ENCODE measurements around the gene CASP8.

CASP8 gene

GRCh38 chr2:201223089-201224073, 37.0 kb upstream of the CASP8 start:
- no peak overlapping the region for H3K4me3 ChIP-seq (ENCODE audit: low read depth, low read length)

GRCh38 chr2:201228271-201228911, 31.9 kb upstream of the CASP8 start:
- no peak for TF ChIP-seq CTCF (IDR thresholded peaks at IDR 0.05; ENCODE audit: control insufficient read depth, extremely low read depth, insufficient read depth)
- no peak for DNase-seq (ENCODE audit: low read depth)
- H3K4me3 ChIP-seq (ENCODE audit: low read depth, low read length), result no peak overlapping the region

More at GRCh38 chr2:201223089-201224073, 37.0 kb upstream of the CASP8 start:
- no peak for TF ChIP-seq CTCF (IDR thresholded peaks at IDR 0.05; ENCODE audit: control insufficient read depth, extremely low read depth, insufficient read depth)
- no peak for DNase-seq (ENCODE audit: low read depth)

GRCh38 chr2:201228912-201229290, 31.4 kb upstream of the CASP8 start:
- TF ChIP-seq CTCF (IDR thresholded peaks at IDR 0.05; ENCODE audit: control insufficient read depth, extremely low read depth, insufficient read depth), result no peak
- no peak for DNase-seq (ENCODE audit: low read depth)
- H3K4me3 ChIP-seq (ENCODE audit: low read depth, low read length), result no peak overlapping the region

- TF ChIP-seq CTCF (IDR thresholded peaks at IDR 0.05; ENCODE audit: control insufficient read depth, extremely low read depth, insufficient read depth), result peak; percentile 83
- peak overlapping the region; percentile 19 for H3K4me3 ChIP-seq (ENCODE audit: low read depth, low read length)
- DNase-seq (ENCODE audit: low read depth), result peak; percentile 98
Observed at GRCh38 chr2:201231781-201232466, 28.4 kb upstream of the CASP8 start.

- TF ChIP-seq CTCF (IDR thresholded peaks at IDR 0.05; ENCODE audit: control insufficient read depth, extremely low read depth, insufficient read depth), result no peak
- no peak for DNase-seq (ENCODE audit: low read depth)
- peak overlapping the region; percentile 77 for H3K4me3 ChIP-seq (ENCODE audit: low read depth, low read length)
Observed at GRCh38 chr2:201232467-201232815, 27.9 kb upstream of the CASP8 start.

GRCh38 chr2:201233192-201233811, 27.0 kb upstream of the CASP8 start:
- DNase-seq (ENCODE audit: low read depth), result peak; percentile 77
- H3K4me3 ChIP-seq (ENCODE audit: low read depth, low read length), result peak overlapping the region; percentile 77
- no peak for TF ChIP-seq CTCF (IDR thresholded peaks at IDR 0.05; ENCODE audit: control insufficient read depth, extremely low read depth, insufficient read depth)

Data from LNCaP clone FGC (cell line).